WTC11 (cell line): ENCODE results near the gene AK2. TPM values are rescaled to one million over a fixed set of nuclear protein-coding genes. Genes with fewer than 3 reads are reported as not detected.
A peak's percentile ranks its signal among the peaks of the same experiment; 100 is the strongest.

Experiments used
- ATF1 ChIP-seq: sonication (generic); formaldehyde crosslinking; IDR thresholded peaks from 2 replicates; pipeline ENCODE4 v1.8.1; 2023; ENCODE audit warnings: mild to moderate bottlenecking, moderate library complexity, missing genetic modification reagents
- ATF2 ChIP-seq: sonication (generic); formaldehyde crosslinking; IDR thresholded peaks from 2 replicates; pipeline ENCODE4 v1.8.1; 2022; ENCODE audit warnings: low read depth, missing genetic modification reagents, borderline replicate concordance
- ATF3 ChIP-seq: sonication (generic); formaldehyde crosslinking; conservative IDR thresholded peaks from 2 replicates; pipeline ENCODE4 v1.8.1; 2022; ENCODE audit warnings: mild to moderate bottlenecking, missing genetic modification reagents
- CDX4 ChIP-seq: fragments of 250-450 bp; sonication (Bioruptor Pico); IDR thresholded peaks from 2 replicates; pipeline ENCODE4 v1.9.0; 2021; ENCODE audit warnings: moderate library complexity, mild to moderate bottlenecking, inconsistent platforms, borderline replicate concordance
- CTCF ChIP-seq: fragments of 200-600 bp; IDR thresholded peaks from 2 replicates; pipeline ENCODE4 v1.8.0; 2022; ENCODE audit warnings: antibody characterized with exemption
- ESRRA ChIP-seq: sonication (generic); formaldehyde crosslinking; IDR thresholded peaks from 2 replicates; pipeline ENCODE4 v1.8.1; 2022; ENCODE audit warnings: mild to moderate bottlenecking, missing genetic modification reagents, borderline replicate concordance
- GABPB1 ChIP-seq: sonication (generic); formaldehyde crosslinking; IDR thresholded peaks from 2 replicates; pipeline ENCODE4 v1.8.1; 2023; ENCODE audit warnings: mild to moderate bottlenecking, missing genetic modification reagents
- HMGA2 ChIP-seq: fragments of 250-450 bp; sonication (Bioruptor Pico); IDR thresholded peaks from 2 replicates; pipeline ENCODE4 v1.4.0; 2021; ENCODE audit warnings: mild to moderate bottlenecking, moderate library complexity
- JAZF1 ChIP-seq: fragments of 250-450 bp; sonication (Bioruptor Pico); IDR thresholded peaks from 2 replicates; pipeline ENCODE4 v1.9.0; 2021; ENCODE audit warnings: moderate library complexity, mild to moderate bottlenecking, inconsistent platforms
- MYBL2 ChIP-seq: sonication (generic); formaldehyde crosslinking; IDR thresholded peaks from 2 replicates; pipeline ENCODE4 v1.8.1; 2023; ENCODE audit warnings: mild to moderate bottlenecking, moderate library complexity, missing genetic modification reagents
- NR2C2 ChIP-seq: sonication (generic); formaldehyde crosslinking; IDR thresholded peaks from 2 replicates; pipeline ENCODE4 v1.8.0; 2022; ENCODE audit warnings: mild to moderate bottlenecking, missing genetic modification reagents
- NR3C1 ChIP-seq: sonication (generic); formaldehyde crosslinking; conservative IDR thresholded peaks from 2 replicates; pipeline ENCODE4 v1.8.1; 2023; ENCODE audit warnings: low read depth, mild to moderate bottlenecking, missing genetic modification reagents
- PRDM15 ChIP-seq: sonication (generic); formaldehyde crosslinking; IDR thresholded peaks from 2 replicates; pipeline ENCODE4 v1.8.0; 2022; ENCODE audit warnings: missing genetic modification reagents
- PREB ChIP-seq: sonication (generic); formaldehyde crosslinking; IDR thresholded peaks from 2 replicates; pipeline ENCODE4 v1.8.1; 2022; ENCODE audit warnings: mild to moderate bottlenecking, missing genetic modification reagents, moderate library complexity, borderline replicate concordance
- RELA ChIP-seq: sonication (generic); formaldehyde crosslinking; IDR thresholded peaks from 2 replicates; pipeline ENCODE4 v1.8.1; 2022; ENCODE audit warnings: missing genetic modification reagents, mild to moderate bottlenecking, borderline replicate concordance
- TCF7 ChIP-seq: sonication (generic); formaldehyde crosslinking; IDR thresholded peaks from 2 replicates; pipeline ENCODE4 v1.8.0; 2022; ENCODE audit warnings: mild to moderate bottlenecking, low read depth, missing genetic modification reagents, moderate library complexity
- TP53 ChIP-seq: sonication (generic); formaldehyde crosslinking; IDR thresholded peaks from 2 replicates; pipeline ENCODE4 v1.8.1; 2023; ENCODE audit warnings: mild to moderate bottlenecking, missing genetic modification reagents
- ZNF416 ChIP-seq: fragments of 250-450 bp; sonication (Bioruptor Pico); IDR thresholded peaks from 2 replicates; pipeline ENCODE4 v1.9.0; 2021; ENCODE audit warnings: mild to moderate bottlenecking, inconsistent platforms
- total RNA-seq: library from RNA; stranded (reverse); gene quantifications from 3 replicates; pipeline ENCODE4 v1.2.3, GENCODE V29; 2021
- TF ChIP-seq, protein P1 (sequence below): sonication (generic); formaldehyde crosslinking; IDR thresholded peaks from 2 replicates; pipeline ENCODE4 v1.8.0; 2022; ENCODE audit warnings: mild to moderate bottlenecking, missing genetic modification reagents
- TF ChIP-seq, protein P2 (sequence below): sonication (generic); formaldehyde crosslinking; IDR thresholded peaks from 2 replicates; pipeline ENCODE4 v1.8.0; 2022; ENCODE audit warnings: mild to moderate bottlenecking, missing genetic modification reagents
- TF ChIP-seq, protein P3 (sequence below): sonication (generic); formaldehyde crosslinking; IDR thresholded peaks from 2 replicates; pipeline ENCODE4 v1.8.1; 2023; ENCODE audit warnings: mild to moderate bottlenecking, missing genetic modification reagents, moderate library complexity
- TF ChIP-seq, protein P4 (sequence below): fragments of 250-450 bp; sonication (Bioruptor Pico); IDR thresholded peaks from 2 replicates; pipeline ENCODE4 v1.8.0; 2021; ENCODE audit warnings: mild to moderate bottlenecking

AK2 gene
- total RNA-seq, 1 experiment from 2014 or later: 124 TPM

DNA sequence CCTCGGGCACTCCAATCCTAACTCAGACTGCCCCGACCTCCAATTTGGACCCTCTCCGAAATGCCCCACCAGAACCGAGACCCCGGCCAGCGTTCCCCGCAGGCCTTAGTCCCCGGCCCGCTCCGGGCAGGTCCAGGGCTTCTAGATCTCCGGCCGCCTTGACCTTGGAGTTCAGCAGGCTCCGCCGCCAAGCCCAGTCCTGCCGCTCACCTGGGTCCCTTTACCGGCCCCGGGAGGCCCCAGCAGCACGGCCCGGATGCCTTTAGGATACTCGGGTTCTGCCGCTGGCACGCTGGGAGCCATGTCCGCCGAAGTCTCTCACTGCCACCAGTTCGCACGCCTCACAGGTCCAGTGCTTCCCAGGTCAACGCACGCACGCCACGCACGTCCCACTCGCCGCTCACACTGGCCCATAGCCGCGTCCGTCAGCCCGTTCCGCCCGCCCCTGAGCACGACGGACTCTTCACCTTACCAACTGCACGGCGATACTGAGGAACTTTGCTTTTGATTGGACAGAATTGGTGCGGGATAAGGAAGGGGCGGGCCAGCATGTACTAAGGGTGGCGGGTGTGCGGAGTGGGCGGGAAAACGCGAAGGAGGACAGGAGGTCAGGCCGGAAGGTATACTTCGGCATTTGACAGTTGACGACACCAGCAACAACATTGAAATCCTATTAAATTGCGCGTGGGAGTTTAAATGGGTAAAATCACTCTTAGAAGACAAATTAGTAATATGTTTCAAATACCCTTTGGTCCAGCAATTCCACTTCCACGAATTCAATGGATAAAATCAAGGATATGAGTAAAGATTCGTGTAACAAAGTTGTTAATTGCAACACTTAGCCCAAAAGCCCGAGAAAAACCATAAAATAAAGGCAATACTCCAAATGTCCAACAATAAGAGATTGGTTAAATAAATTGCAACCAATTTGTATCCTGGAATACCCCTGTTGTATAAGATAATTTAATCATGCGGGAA, at the start of gene AK2 (continued):
- TF ChIP-seq HMGA2 (CRISPR knock-in tag) (no peak), ZNF416 (CRISPR knock-in tag) (no peak), PRDM15 (CRISPR knock-in tag) (peak; percentile 58), TP53 (CRISPR knock-in tag) (no peak; the same call in none of the 2 replicates), ESRRA (CRISPR knock-in tag) (peak; percentile 75; the same call in 1 of the 2 replicates), ATF3 (CRISPR knock-in tag) (no peak), ATF2 (CRISPR knock-in tag) (no peak; the same call in 1 of the 2 replicates), PREB (CRISPR knock-in tag) (peak; percentile 74; the same call in 1 of the 2 replicates), NR3C1 (no peak), JAZF1 (CRISPR knock-in tag) (no peak), CDX4 (CRISPR knock-in tag) (no peak), MYBL2 (peak; percentile 92; the same call in 1 of the 2 replicates), TCF7 (CRISPR knock-in tag) (peak; percentile 77; the same call in 1 of the 2 replicates), CTCF (no peak), ATF1 (CRISPR knock-in tag) (0 out of 2 replicates have a peak, but pooled peaks have one; percentile 20), RELA (CRISPR knock-in tag) (0 out of 2 replicates have a peak, but pooled peaks have one; percentile 30), GABPB1 (CRISPR knock-in tag) (peak; percentile 69; the same call in 1 of the 2 replicates), NR2C2 (peak; percentile 70; the same call in 1 of the 2 replicates)
- TF ChIP-seq, protein P1, sequence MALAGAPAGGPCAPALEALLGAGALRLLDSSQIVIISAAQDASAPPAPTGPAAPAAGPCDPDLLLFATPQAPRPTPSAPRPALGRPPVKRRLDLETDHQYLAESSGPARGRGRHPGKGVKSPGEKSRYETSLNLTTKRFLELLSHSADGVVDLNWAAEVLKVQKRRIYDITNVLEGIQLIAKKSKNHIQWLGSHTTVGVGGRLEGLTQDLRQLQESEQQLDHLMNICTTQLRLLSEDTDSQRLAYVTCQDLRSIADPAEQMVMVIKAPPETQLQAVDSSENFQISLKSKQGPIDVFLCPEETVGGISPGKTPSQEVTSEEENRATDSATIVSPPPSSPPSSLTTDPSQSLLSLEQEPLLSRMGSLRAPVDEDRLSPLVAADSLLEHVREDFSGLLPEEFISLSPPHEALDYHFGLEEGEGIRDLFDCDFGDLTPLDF (CRISPR knock-in tag): peak; percentile 89
- TF ChIP-seq, protein P2, sequence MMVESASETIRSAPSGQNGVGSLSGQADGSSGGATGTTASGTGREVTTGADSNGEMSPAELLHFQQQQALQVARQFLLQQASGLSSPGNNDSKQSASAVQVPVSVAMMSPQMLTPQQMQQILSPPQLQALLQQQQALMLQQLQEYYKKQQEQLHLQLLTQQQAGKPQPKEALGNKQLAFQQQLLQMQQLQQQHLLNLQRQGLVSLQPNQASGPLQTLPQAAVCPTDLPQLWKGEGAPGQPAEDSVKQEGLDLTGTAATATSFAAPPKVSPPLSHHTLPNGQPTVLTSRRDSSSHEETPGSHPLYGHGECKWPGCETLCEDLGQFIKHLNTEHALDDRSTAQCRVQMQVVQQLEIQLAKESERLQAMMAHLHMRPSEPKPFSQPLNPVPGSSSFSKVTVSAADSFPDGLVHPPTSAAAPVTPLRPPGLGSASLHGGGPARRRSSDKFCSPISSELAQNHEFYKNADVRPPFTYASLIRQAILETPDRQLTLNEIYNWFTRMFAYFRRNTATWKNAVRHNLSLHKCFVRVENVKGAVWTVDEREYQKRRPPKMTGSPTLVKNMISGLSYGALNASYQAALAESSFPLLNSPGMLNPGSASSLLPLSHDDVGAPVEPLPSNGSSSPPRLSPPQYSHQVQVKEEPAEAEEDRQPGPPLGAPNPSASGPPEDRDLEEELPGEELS (CRISPR knock-in tag): peak; percentile 96
- TF ChIP-seq, protein P3, sequence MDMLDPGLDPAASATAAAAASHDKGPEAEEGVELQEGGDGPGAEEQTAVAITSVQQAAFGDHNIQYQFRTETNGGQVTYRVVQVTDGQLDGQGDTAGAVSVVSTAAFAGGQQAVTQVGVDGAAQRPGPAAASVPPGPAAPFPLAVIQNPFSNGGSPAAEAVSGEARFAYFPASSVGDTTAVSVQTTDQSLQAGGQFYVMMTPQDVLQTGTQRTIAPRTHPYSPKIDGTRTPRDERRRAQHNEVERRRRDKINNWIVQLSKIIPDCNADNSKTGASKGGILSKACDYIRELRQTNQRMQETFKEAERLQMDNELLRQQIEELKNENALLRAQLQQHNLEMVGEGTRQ (CRISPR knock-in tag): no peak
- TF ChIP-seq, protein P4, sequence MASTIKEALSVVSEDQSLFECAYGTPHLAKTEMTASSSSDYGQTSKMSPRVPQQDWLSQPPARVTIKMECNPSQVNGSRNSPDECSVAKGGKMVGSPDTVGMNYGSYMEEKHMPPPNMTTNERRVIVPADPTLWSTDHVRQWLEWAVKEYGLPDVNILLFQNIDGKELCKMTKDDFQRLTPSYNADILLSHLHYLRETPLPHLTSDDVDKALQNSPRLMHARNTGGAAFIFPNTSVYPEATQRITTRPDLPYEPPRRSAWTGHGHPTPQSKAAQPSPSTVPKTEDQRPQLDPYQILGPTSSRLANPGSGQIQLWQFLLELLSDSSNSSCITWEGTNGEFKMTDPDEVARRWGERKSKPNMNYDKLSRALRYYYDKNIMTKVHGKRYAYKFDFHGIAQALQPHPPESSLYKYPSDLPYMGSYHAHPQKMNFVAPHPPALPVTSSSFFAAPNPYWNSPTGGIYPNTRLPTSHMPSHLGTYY: no peak
